Neuron (in vitro differentiated cells): ENCODE results near the gene SLC39A6.

ENCODE experiments used
- H2AFZ ChIP-seq: one replicate; pipeline ENCODE4 v1.6.1; 2013; ENCODE audit warnings: low read depth, mild to moderate bottlenecking, inconsistent platforms, low read length, moderate library complexity
- H3K27me3 ChIP-seq: one replicate; pipeline ENCODE4 v1.6.1; 2013; ENCODE audit warnings: low read length; ENCODE audit not compliant: insufficient read depth
- H3K36me3 ChIP-seq: one replicate; pipeline ENCODE4 v1.6.1; 2013; ENCODE audit warnings: low read length; ENCODE audit not compliant: insufficient read depth
- H3K4me1 ChIP-seq: one replicate; pipeline ENCODE4 v1.6.1; 2013; ENCODE audit warnings: low read length; ENCODE audit not compliant: insufficient read depth
- H3K4me3 ChIP-seq: 2 replicates; pipeline ENCODE4 v1.5.1; 2013; ENCODE audit warnings: mild to moderate bottlenecking, low read length, moderate library complexity
- H3K9me3 ChIP-seq: one replicate; pipeline ENCODE4 v1.6.1; 2013; ENCODE audit warnings: low read length

The SLC39A6 gene

GRCh38 chr18:36058674-36059073 lies 70.5 kb downstream of the SLC39A6 start:
- no peaks in the 10 kb centered on the region for H3K36me3 ChIP-seq
- no peaks in the 10 kb centered on the region for H3K27me3 ChIP-seq
- H3K4me1 ChIP-seq: peaks cover 4% of the 10 kb centered on the region
- no peak overlapping the region for H3K4me3 ChIP-seq
- H3K9me3 ChIP-seq: peaks cover 1% of the 10 kb centered on the region
- H2AFZ ChIP-seq: no peak overlapping the region
